Measurements from ENCODE around the gene NUAK2.

Gene NUAK2

DNA sequence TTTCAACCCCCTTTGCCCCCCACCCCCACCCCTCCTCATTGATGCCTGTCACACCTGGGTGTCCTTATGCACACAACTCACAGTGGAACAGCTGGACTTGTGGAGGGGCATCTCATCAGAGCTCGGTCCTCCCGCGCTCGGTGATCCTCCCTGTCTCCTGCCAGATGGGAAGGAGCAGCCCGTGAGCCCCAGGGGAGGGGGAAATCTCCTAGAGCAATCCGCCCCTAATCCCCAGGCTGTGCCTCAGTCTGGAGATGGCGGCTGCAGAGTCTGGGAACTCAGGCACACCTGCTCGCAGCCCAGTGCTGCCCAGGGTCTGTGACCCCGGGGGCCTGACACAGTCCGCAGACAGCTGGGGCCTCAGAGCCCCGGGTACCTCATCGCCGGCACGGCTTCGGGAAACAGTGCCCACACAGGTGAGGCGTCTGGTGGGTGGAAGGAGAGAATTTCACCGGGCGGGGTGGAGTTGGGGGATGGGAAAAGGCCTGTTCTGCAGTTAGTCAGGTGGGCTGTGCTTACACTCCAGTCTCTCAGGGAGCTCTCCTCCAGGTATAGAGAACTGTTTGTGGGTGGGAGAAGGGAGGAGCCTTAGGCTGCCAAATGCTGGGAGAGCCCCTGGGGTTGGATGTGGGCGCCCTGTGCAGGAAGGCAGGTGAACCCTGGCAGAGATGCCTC, 64.5 kb downstream of the NUAK2 start:
- DNase-seq (ENCODE audit: low read depth in 2 of 2): no peak

DNA sequence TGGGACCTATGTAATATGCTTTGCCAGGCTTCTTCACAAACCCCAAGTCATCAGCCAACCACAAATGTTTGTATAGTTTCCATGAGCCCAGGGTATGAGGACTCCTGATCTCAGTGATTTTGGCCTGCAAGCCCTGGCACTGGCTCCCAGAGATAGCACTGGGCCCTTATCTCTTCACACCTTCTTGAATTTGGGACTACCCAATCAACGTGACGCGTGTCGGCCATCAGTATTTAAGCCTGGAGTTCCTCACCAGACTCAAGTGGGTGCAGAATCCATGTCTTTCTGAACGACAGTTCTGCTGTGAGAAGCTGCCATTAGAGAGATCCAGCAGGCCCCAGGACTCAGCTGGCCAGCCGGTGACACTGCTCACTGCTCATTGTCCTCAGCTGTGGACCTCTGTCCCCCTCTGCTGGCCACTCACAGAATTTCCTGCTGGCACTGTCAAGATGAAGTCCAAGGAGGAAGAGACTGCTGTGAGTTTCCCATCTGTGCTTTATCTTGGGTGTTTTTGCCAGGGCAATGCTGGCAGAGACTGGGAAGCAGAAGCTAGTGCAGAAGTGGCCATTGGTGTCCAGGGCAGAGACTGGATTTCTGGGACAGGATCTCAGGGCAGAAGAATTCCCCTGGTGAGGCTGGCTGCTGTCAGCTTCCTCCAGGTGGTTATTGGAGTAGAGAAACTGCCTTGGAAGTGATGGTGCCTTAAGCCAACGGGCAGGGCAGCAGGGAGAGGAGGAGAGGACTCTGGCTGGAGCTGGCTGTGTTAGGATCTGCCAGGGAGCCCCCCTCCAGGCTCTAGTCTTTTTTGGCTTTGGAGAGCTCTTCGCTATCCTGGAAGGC, 65.4 kb downstream of the NUAK2 start:
- DNase-seq (ENCODE audit: low read depth in 2 of 2): peak; percentile 63 to 76

All from stimulated activated CD8-positive, alpha-beta memory T cell treated with anti-CD3 and anti-CD28 coated beads, Interleukin-7, amount 100 ng/mL, for 1 hour (primary cell).